Stimulated activated CD8-positive, alpha-beta memory T cell treated with anti-CD3 and anti-CD28 coated beads, Interleukin-7, amount 100 ng/mL, for 48 hours (primary cell): ENCODE measurements around the gene FAM110D.
A peak's percentile ranks its signal among the peaks of the same experiment; 100 is the strongest.

Source experiments
- DNase-seq, 2 donors: peaks; one replicate each; pipeline ENCODE4 v3.0.0-alpha.2; 2020; ENCODE audit warnings: low read depth in 1 of 2; ENCODE audit errors: extremely low read depth in 1 of 2

FAM110D gene

DNA sequence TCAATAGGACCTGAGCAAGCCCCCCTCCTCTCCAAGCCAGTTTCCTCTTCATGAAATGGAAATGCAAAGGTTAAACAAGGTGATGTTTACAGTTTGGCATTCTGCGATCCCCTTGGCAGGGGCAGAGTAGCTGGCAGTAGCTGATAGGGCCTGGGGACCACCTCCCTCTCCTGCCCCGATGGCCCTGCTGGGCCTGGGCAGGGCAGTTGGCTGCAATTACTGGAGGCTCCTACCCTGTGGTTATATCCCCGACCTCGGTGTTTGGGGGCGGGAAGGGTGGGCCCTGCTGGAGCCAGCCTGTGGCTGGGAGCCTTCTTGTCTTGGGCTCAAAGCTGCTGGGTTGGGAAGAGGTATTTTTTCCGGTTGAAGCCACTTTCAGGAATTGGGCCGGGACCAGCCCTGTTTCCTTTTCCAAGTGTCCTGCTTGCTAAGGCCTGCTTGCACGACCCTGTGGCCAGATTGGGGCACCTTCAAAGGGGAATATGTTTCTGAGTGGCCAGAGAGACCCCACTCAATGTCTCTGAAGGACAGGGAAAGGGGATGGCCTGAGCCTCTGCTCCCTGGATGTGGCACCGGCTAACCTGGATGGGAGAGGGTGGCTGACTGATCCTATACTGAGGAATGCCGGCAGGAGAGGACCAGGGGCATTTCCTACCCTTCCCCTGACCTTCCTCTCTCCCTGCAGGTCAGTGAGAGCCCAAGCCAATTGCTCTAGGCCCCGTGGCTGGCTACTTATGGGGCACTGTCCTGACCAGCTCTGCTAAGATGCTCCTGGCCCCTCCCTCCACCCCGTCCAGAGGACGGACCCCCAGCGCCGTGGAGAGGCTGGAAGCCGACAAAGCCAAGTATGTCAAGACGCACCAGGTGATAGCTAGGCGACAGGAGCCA is 1.9 kb downstream of the FAM110D start:
- DNase-seq = no peak

- DNase-seq = peak; percentile 18 to 37
Measured at GRCh38 chr1:26161415-26162219, 2.7 kb downstream of the FAM110D start.

- no peak for DNase-seq
Measured at GRCh38 chr1:26162220-26162709, 3.4 kb downstream of the FAM110D start.

DNA sequence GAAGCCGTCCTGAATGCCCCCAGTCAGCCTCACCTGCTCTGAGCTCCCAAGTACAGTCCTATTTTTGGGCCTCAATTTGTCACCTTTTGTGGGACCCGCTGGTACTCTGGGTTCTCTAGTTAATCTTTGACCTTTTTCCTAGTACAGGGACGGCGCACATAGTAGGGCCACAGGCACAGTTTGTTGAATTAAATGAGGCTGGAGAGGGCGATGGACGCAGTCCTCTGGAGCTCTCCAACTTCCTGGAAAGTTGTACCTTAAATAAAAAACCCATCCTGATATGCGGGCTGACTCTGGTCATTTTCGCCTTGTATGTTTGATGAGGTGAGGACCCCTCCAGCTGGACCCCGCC is 4.8 kb downstream of the FAM110D start:
- no peak for DNase-seq

GRCh38 chr1:26164036-26164860 is 5.4 kb downstream of the FAM110D start:
- peak in 1 of 2 donors; percentile 11 for DNase-seq

GRCh38 chr1:26164861-26165842 is 6.3 kb downstream of the FAM110D start:
- no peak for DNase-seq

GRCh38 chr1:26166719-26167281 is 7.9 kb downstream of the FAM110D start:
- DNase-seq = no peak

DNA sequence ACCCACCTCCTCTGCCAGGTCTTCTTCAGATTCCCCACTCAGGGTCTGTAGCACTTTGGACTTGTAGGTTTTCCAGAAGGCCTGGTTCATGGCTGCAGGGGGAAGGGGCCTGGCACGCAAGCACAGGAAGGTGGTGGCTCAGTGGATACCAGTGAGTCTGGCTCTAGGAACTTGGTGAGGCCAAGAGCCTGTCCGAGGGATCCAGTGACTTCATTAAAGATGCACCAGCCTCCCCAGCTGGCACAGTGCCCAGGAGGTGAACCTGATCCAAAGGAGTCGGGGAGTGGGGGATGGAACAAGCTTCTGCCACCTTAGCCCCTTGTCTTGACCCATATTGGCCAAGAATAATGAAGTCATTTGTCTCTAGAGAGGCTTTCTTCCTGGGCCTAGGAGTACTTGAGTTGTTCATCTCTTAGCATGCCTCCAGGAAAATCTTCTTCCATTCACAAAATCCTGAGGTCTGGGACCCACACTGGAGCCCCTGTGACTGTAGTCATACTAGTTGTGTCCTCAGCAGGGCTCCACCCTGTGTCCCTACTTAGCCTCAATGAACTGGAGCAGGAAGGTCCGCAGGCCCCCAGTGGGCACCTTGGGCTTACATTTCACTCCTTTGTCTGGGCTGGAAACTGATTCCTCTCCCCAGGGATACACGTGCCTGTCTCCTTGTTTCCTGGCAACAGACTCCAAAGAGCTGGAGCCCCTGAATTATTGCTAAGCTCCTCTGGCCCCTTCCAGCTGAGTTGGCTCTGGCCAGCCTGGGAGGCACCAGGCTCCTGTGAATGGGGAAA is 9.7 kb downstream of the FAM110D start, which contains the start of gene C1orf232:
C1orf232 (minus strand) TSS at position 554 of the 788 bp plus-strand sequence; CDS start at position 90, 464 bp downstream.
- no peak for DNase-seq

- no peak for DNase-seq
Measured at GRCh38 chr1:26169198-26169554, 10.3 kb downstream of the FAM110D start.

GRCh38 chr1:26169669-26170471 is 11.0 kb downstream of the FAM110D start, which contains the start of gene ZNF593:
Gene ZNF593 (plus strand): TSS chr1:26169908. CDS start chr1:26169984, 76 bp downstream.
- peak; percentile 87 to 88 for DNase-seq

GRCh38 chr1:26170472-26170821 is 11.6 kb downstream of the FAM110D start:
- DNase-seq = no peak

DNA sequence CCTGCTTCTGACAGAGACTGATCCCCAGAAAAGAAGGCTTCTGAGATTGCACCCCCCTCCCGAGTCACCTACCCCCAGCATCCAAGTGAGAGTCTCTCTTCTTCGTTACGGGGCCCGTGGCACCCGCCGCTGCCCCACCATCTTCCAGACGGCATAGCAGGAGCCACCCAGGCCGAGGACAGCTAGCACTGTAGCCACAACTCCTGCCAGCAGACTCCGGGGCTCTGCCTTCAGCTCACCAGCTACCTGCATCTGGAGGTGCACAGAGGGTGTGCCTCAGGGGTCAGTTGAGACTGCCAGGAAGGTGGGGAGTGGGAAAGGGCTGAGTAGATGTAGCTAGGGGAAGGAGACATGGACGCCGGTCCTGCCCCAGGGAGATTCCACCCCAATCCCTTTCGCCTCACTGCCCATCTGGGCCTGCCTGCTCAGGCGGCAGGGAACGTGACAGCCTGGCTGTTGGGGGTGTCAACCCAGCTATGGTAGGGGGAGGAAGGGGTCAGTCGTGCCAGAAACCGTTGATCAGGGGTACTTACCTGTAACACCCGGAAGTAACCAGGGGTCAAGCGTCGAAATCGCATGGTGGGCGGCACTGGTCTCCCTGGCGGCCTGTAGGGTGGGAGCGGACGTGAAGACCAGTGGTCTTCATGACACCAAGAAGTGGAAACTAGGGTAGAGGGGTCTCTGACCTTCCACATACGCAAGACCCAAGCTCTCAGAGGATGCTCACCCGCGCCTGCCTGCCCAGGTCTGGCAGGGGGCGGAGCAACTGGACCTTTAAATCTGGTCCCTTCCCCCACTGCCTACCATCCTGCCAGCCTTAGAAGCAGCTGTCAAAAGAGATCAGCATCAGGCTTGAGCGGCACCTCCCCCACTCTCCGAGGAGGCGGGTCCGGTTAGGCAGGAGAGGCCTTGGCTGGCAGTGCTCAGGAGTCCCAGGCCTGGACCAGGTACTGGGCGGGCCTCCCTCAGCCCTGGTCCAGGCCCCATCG is 12.5 kb downstream of the FAM110D start, which contains the start of gene ZNF593OS:
ZNF593OS (minus strand) TSS at position 749 of the 989 bp plus-strand sequence; CDS start at position 578, 171 bp downstream.
- no peak for DNase-seq

DNA sequence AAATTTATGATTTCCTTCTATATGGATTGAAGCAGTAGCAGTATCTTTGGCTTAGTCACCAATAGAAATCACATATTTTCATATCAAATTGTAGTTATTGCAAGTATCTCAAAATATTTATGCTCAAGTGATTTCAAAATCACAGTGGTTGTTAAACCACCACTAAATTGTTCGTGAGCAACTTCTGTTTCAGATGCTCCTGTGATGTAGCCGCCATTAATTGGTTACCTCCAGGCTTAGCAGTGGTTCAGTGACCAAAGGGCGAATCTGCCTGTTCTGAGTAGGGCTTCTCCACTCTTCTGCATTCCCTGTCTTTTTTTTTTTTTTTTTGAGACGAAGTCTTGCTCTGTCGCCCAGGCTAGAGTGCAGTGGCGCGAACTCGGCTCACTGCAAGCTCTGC is 16.5 kb downstream of the FAM110D start:
- DNase-seq = no peak

DNA sequence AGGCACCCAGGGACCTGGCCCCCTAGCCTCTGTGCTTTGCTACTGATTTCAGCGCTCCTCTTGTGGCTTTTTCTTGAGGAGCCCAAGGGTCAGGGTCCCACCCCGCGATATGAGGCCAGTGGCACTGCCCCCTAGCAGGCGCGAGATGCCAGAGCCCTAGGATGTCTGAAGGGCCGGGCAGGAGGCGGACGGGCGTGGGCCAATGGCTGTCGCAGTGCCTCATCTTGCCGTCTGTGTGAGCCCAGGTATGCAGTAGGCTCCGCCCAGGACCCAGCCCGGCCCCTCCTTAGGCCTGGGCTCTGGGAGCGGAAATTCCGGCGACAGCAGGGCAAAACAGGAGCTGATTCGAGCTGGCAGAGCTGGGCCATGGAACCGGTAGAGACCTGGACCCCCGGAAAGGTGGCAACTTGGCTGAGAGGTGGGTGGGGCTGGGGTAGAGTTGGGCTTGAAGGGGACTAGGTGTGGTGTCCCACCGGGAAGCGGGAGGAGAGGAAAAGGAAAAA is 18.4 kb downstream of the FAM110D start, which contains the start of gene CNKSR1:
CNKSR1 (plus strand) TSS at position 310 of the 503 bp plus-strand sequence; CDS start at position 367, 57 bp downstream.
- no peak for DNase-seq

DNA sequence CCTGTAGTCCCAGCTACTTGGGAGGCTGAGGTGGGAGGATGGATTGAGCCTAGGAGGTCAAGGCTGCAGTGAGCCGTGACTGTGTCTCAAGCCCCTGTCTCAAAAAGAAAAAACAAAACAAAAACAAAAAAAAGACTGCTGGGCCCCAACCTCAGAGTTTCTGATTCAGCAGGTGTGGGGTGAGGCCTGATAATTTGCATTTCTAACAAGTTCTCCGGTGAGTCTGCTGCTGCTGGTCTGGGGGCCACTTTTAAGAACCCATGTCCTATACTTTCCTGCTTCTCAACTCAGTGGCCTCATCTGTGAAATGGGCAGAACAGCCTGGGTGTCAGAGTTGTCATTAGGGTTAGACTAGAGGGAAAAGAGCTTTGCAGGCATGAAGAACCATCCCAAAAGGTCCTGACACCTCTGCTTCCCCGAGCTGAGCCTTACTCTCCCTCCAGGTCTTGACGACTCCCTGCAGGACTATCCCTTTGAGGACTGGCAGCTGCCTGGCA is 21.2 kb downstream of the FAM110D start:
- no peak for DNase-seq
